Measurements from ENCODE around the gene ACTR2.
"Not testable (repeated sequence)": the region's sequence is repeated elsewhere in the genome, so short reads cannot be mapped to it uniquely, and the experiment has no call there.

ACTR2 gene

GRCh38 chr2:65314801-65315441, 87.3 kb downstream of the ACTR2 start:
- no peak for DNase-seq

GRCh38 chr2:65316072-65316471, 88.4 kb downstream of the ACTR2 start:
- no peak for DNase-seq

- DNase-seq: not testable (repeated sequence)
These were observed 89.7 kb downstream of the ACTR2 start for GRCh38 chr2:65317351-65317750.

GRCh38 chr2:65317841-65318240, 90.2 kb downstream of the ACTR2 start:
- DNase-seq: no peak

- DNase-seq: no peak
These were observed 91.5 kb downstream of the ACTR2 start for GRCh38 chr2:65319072-65319673.

- no peak for DNase-seq
These were observed 92.0 kb downstream of the ACTR2 start for GRCh38 chr2:65319674-65320041.

- DNase-seq: peak; percentile 34 to 46
These were observed 92.6 kb downstream of the ACTR2 start for GRCh38 chr2:65320042-65320725.

Measured in activated CD4-positive, alpha-beta T cell treated with anti-CD3 and anti-CD28 coated beads, Interleukin-2, amount 50 U/mL, for 48 hours (primary cell).